ENCODE results near the gene MTHFD1.

Gene MTHFD1

GRCh38 chr14:64501411-64502171, 113.4 kb downstream of the MTHFD1 start:
- peak; percentile 64 for DNase-seq

GRCh38 chr14:64502456-64502855, 114.3 kb downstream of the MTHFD1 start:
- no peak for DNase-seq

GRCh38 chr14:64502887-64503433, 114.8 kb downstream of the MTHFD1 start:
- DNase-seq: peak; percentile 30

GRCh38 chr14:64503434-64504309, 115.5 kb downstream of the MTHFD1 start, which contains the start of gene ZBTB25:
ZBTB25 (minus strand) TSS chr14:64503838; CDS start chr14:64490533, 13,305 bp downstream.
- DNase-seq: peak; percentile 73

- DNase-seq: peak; percentile 86
Observed at GRCh38 chr14:64504310-64504896, 116.2 kb downstream of the MTHFD1 start, which contains the start of gene ZBTB1. ZBTB1 (plus strand) TSS chr14:64504770; CDS start chr14:64521505, 16,735 bp downstream.

GRCh38 chr14:64504897-64505794, 117.0 kb downstream of the MTHFD1 start:
- DNase-seq: peak; percentile 72

- no peak for DNase-seq
Observed at GRCh38 chr14:64506721-64507120, 118.6 kb downstream of the MTHFD1 start.

GRCh38 chr14:64507376-64508156, 119.4 kb downstream of the MTHFD1 start:
- peak; percentile 36 for DNase-seq

GRCh38 chr14:64508215-64508776, 120.1 kb downstream of the MTHFD1 start:
- no peak for DNase-seq

GRCh38 chr14:64509036-64509435, 120.9 kb downstream of the MTHFD1 start:
- no peak for DNase-seq
